Measurements from ENCODE around the gene ACBD6. TPM values are rescaled to one million over a fixed set of nuclear protein-coding genes. Genes with fewer than 3 reads are reported as not detected.

ACBD6 gene
- total RNA-seq, 1 donor: 66.2 TPM

GRCh38 chr1:180527101-180527669 is 24.8 kb upstream of the ACBD6 start:
- DNase-seq (ENCODE audit: low read depth in 2 of 3, low spot score in 2 of 3): no peak

- DNase-seq (ENCODE audit: low read depth in 2 of 3, low spot score in 2 of 3): no peak
These were observed 23.3 kb upstream of the ACBD6 start for GRCh38 chr1:180525715-180526039.

GRCh38 chr1:180524915-180525714 is 22.7 kb upstream of the ACBD6 start:
- DNase-seq (ENCODE audit: low read depth in 2 of 3, low spot score in 2 of 3): no peak

- no peak for DNase-seq (ENCODE audit: low read depth in 2 of 3, low spot score in 2 of 3)
These were observed 22.0 kb upstream of the ACBD6 start for GRCh38 chr1:180524160-180524914.

- no peak for DNase-seq (ENCODE audit: low read depth in 2 of 3, low spot score in 2 of 3)
These were observed 19.8 kb upstream of the ACBD6 start for GRCh38 chr1:180522213-180522515.

- no peak for DNase-seq (ENCODE audit: low read depth in 2 of 3, low spot score in 2 of 3)
These were observed 19.3 kb upstream of the ACBD6 start for GRCh38 chr1:180521474-180522212.

- no peak for DNase-seq (ENCODE audit: low read depth in 2 of 3, low spot score in 2 of 3)
These were observed 17.5 kb upstream of the ACBD6 start for GRCh38 chr1:180519846-180520245.

- DNase-seq (ENCODE audit: low read depth in 2 of 3, low spot score in 2 of 3): peak; percentile 41 to 82 (median 59)
These were observed 13.5 kb upstream of the ACBD6 start for GRCh38 chr1:180515857-180516388.

- no peak for DNase-seq (ENCODE audit: low read depth in 2 of 3, low spot score in 2 of 3)
These were observed 13.0 kb upstream of the ACBD6 start for GRCh38 chr1:180515364-180515763.

GRCh38 chr1:180513531-180513930 is 11.2 kb upstream of the ACBD6 start:
- no peak for DNase-seq (ENCODE audit: low read depth in 2 of 3, low spot score in 2 of 3)

- no peak for DNase-seq (ENCODE audit: low read depth in 2 of 3, low spot score in 2 of 3)
These were observed 8.5 kb upstream of the ACBD6 start for GRCh38 chr1:180510882-180511281.

GRCh38 chr1:180508725-180509097 is 6.3 kb upstream of the ACBD6 start:
- no peak for DNase-seq (ENCODE audit: low read depth in 2 of 3, low spot score in 2 of 3)

- DNase-seq (ENCODE audit: low read depth in 2 of 3, low spot score in 2 of 3): peak in 2 of 3 donors; percentile 26
These were observed 5.7 kb upstream of the ACBD6 start for GRCh38 chr1:180507795-180508724.

- no peak for DNase-seq (ENCODE audit: low read depth in 2 of 3, low spot score in 2 of 3)
These were observed 3.5 kb upstream of the ACBD6 start for GRCh38 chr1:180505732-180506335.

GRCh38 chr1:180504186-180504585 is 1.8 kb upstream of the ACBD6 start:
- no peak for DNase-seq (ENCODE audit: low read depth in 2 of 3, low spot score in 2 of 3)

- no peak for DNase-seq (ENCODE audit: low read depth in 2 of 3, low spot score in 2 of 3)
These were observed 994 bp upstream of the ACBD6 start for GRCh38 chr1:180503280-180503862.

- peak in 1 of 3 donors; percentile 61 for DNase-seq (ENCODE audit: low read depth in 2 of 3, low spot score in 2 of 3)
These were observed 464 bp downstream of the ACBD6 start for GRCh38 chr1:180501865-180502360.

- DNase-seq (ENCODE audit: low read depth in 2 of 3, low spot score in 2 of 3): no peak
These were observed 1.7 kb downstream of the ACBD6 start for GRCh38 chr1:180500689-180501088.

GRCh38 chr1:180498594-180498993 is 3.8 kb downstream of the ACBD6 start:
- DNase-seq (ENCODE audit: low read depth in 2 of 3, low spot score in 2 of 3): no peak
